NCI-H748 treated with DMSO at 0.1 percent for 48 hours (cell line): ENCODE results near the gene MTR.

ENCODE experiments used
- DNase-seq: peaks from one replicate; lab custom pipeline; 2025; lab: John Stamatoyannopoulos, UW

The MTR gene

DNA sequence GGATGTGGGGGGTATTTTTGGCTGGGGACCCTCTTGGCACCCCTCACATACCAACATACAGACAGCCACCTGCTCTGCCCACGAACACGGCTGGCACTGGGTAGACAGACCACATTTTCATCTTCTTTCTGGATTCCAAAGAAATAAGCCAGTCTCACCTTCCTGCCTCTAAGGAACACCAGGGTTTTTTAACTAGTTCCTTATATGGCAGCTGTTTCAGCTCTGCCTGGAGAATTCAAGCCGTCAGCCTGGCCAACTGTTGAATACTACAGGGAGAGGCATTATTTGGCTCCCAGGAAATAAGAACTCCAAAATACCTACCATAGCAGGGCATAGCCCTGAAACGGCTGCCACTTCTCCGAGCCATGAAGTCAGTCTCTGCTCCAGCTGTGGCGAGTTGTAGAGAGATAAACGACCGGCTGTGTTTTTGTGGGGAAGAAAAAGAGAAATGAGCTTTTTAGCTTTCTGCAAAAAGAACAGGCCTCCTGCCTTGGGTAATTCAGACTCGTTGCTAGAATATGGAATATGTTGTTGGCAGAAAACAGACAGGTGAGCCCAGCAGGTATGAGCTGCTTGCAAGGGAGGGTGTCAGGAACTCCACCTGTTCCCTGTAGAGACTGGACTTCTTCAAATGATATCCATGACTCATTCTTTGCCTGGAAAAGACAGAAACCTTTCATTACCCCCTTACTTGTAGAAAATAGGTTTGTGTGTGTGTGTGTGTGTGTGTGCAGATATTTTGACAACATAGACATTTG is 157.3 kb downstream of the MTR start:
- DNase-seq = no peak

DNA sequence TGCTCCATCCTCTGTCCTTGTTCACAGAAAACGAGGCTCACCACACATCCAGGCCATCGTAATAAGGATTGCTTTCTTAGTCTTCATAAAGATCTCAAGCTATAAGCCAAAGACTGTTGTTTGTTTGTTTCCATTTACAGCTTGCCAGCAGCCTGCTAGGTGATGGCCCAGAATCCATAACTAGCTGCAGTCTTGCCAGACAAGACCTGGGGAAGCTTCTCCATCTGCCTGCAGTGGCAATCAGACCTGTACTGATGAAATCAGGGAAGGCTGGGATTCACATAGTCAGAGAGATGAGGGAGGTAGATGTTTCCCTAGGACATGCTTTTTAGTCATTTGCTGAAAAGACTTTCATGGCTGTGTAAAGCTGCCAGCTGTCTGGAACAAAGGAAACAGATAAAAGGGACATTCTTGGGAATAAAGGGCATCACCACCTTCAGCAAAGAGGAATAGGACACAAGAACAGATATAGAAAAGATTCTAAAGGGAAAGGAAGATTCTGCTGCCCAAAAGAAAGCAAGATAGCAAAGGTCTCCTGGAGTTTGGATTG is 158.1 kb downstream of the MTR start:
- no peak for DNase-seq
